Muscle of back (tissue), 13 donors: ENCODE data around the gene ARHGEF7. TPM values are rescaled to one million over a fixed set of nuclear protein-coding genes. Genes with fewer than 3 reads are reported as not detected.
"Not testable (repeated sequence)": the region's sequence is repeated elsewhere in the genome, so short reads cannot be mapped to it uniquely, and the experiment has no call there.

Experiments used
- DNase-seq, 3 donors: peaks; one replicate each; pipeline versions ENCODE4 v3.0.0 to v3.0.0-alpha.2; 2013
- long read RNA-seq, 9 donors: transcript quantifications; one replicate each; lab custom pipeline, GENCODE V29; 2026
- polyA plus RNA-seq, 10 donors: library from polyadenylated mRNA; unstranded; fragments of 120-200 nt; gene quantifications; one replicate each; pipeline ENCODE4 v1.2.1, GENCODE V29; 2013; ENCODE audit not compliant: insufficient read length in 10 of 10

The ARHGEF7 gene, protein sequence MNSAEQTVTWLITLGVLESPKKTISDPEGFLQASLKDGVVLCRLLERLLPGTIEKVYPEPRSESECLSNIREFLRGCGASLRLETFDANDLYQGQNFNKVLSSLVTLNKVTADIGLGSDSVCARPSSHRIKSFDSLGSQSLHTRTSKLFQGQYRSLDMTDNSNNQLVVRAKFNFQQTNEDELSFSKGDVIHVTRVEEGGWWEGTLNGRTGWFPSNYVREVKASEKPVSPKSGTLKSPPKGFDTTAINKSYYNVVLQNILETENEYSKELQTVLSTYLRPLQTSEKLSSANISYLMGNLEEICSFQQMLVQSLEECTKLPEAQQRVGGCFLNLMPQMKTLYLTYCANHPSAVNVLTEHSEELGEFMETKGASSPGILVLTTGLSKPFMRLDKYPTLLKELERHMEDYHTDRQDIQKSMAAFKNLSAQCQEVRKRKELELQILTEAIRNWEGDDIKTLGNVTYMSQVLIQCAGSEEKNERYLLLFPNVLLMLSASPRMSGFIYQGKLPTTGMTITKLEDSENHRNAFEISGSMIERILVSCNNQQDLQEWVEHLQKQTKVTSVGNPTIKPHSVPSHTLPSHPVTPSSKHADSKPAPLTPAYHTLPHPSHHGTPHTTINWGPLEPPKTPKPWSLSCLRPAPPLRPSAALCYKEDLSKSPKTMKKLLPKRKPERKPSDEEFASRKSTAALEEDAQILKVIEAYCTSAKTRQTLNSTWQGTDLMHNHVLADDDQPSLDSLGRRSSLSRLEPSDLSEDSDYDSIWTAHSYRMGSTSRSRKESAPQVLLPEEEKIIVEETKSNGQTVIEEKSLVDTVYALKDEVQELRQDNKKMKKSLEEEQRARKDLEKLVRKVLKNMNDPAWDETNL
- polyA plus RNA-seq = 10 to 100 TPM; 54.3 to 90.5 (median 73.8) TPM
- long read RNA-seq, donor 1, partial matches to known transcripts = 0 of 1 reads
- long read RNA-seq, donor 1, other reads (novel, unspliced or antisense) = 0 of 1 reads
- long read RNA-seq, donor 2 = 0 reads
- long read RNA-seq, donor 3 = 0 reads
- long read RNA-seq, donor 4, partial matches to known transcripts = 9 of 9 reads
- long read RNA-seq, donor 4, other reads (novel, unspliced or antisense) = 0 of 9 reads
- long read RNA-seq, donor 5, partial matches to known transcripts = 0 of 1 reads
- long read RNA-seq, donor 5, other reads (novel, unspliced or antisense) = 0 of 1 reads
- long read RNA-seq, donor 6 = 0 reads
- long read RNA-seq, donor 7, partial matches to known transcripts = 6 of 6 reads
- long read RNA-seq, donor 7, other reads (novel, unspliced or antisense) = 0 of 6 reads
- long read RNA-seq, donor 8, full-length matches to known transcripts = 3 of 3 reads
- long read RNA-seq, donor 8, partial matches to known transcripts = 0 of 3 reads
- long read RNA-seq, donor 8, other reads (novel, unspliced or antisense) = 0 of 3 reads
- long read RNA-seq, donor 9 = 0 reads

DNA sequence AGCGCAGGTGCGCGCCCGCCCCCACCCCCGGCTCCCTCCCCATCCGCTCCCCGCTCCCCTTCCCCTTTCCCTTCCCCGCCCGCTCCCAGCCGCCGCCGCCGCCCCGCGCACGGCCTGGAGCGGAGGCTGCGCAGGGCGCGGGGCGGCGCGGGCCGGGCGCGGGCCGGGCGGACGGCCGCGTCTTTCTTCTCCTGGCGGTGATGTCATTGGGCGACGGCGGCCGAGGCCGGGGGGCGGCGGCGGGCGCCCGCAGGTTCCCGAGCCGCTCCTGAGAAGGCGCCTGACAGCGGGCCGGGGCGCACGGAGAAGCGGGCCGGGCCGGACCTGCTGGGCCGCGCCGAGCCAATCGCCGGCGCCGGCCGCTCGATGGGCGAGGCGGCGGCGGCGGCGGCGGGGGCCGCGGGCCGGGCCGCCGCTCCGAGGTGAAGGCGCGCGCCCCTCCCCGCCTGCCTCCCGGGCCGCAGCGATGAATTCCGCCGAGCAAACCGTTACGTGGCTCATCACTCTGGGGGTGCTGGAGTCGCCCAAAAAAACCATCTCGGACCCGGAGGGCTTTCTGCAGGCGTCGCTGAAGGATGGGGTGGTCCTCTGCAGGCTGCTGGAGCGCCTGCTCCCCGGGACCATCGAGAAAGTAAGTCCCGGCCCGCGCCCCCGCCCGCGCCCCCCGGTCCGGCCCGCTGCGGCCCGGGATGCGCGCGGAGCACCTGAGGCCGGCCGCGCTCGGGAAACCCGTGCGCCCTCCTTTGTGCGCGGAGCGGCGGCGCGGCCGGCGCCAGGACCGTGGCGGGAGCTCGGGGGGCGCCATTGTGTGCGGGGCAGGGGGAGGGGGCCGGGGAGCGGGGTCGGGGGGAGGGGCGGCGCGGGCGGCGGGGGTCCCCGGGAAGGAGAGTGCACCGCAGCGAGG is at the start of gene ARHGEF7:
ARHGEF7 (plus strand) TSS at position 250 of the 904 bp plus-strand sequence; CDS start at position 467, 217 bp downstream.
- DNase-seq = peak in 1 of 3 donors; percentile 62

GRCh38 chr13:111065698-111066097 is 49.4 kb upstream of the ARHGEF7 start:
- no peak for DNase-seq

DNA sequence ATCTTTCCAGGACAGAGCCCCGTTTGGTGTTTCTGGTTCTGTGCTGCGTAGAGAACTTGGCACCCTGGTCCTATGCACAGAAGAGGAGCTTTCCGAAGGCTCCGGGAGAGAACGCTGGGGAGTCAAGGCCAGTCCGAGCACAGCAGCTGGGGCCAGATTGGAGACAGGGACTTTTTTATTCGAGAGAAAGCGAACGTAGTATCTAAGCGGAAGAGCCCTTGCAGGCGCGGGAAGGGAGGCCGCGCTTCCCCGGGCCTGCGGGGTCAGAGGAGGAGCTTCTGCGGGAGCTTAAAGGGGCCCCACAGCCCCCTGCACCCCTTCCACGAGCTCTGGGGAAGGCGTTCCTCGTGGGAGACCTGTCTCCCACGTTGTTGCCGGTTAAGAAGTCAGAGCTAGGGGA is 48.6 kb upstream of the ARHGEF7 start:
- DNase-seq = peak in 1 of 3 donors; percentile 52

GRCh38 chr13:111068009-111068350 is 47.1 kb upstream of the ARHGEF7 start:
- no peak for DNase-seq

DNA sequence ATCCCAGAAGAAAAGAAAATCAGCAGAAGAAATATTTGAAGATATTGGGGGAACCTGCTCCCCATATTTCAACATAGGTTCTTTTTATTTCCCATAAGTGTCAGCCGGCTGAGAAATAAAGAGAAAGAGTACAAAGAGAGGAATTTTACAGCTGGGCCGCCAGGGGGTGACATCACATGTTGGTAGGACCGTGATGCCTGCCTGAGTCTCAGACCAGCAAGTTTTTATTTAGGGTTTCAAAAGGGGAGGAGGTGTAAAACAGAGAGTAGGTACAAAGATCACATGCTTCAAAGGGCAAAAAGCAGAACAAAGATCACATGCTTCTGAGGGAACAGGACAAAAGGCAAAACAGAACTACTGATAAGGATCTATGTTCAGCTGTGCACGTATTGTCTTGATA is 44.0 kb upstream of the ARHGEF7 start:
- not testable (repeated sequence) for DNase-seq

DNA sequence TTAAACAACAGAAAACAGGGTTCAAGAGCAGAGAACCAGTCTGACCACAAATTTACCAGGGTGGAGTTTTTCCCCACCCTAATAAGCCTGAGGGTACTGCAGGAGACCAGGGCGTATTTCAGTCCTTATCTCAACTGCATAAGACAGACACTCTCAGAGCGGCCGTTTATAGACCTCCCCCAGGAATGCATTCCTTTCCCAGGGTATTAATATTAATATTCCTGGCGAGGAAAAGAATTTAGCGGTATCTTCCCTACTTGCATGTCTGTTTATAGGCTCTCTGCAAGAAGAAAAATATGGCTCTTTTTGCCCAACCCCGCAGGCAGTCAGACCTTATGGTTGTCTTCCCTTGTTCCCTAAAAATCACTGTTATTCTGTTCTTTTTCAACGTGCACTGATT is 43.6 kb upstream of the ARHGEF7 start:
- DNase-seq = not testable (repeated sequence)

DNA sequence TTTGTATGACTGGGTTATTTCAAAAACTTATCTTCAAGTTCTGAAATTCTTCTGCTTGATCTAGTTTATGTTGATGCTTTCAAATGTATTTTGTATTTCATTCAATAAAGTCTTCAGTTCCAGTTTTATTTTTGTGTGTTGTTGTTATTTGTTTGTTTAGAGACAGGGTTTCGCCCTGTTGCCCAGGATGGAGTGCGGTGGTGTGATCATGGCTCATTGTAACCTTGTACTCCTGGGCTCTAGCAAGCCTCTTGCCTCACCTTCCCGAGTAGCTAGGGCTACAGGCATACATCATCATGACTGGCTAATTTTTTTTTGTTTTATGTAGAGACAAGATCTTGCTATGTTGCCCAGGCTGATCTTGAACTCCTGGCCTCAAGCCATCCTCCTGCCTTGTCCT is 40.3 kb upstream of the ARHGEF7 start:
- DNase-seq = no peak

GRCh38 chr13:111076155-111077013 is 38.7 kb upstream of the ARHGEF7 start:
- DNase-seq = no peak

- DNase-seq = no peak
These were observed 35.7 kb upstream of the ARHGEF7 start for GRCh38 chr13:111079375-111079774.

DNA sequence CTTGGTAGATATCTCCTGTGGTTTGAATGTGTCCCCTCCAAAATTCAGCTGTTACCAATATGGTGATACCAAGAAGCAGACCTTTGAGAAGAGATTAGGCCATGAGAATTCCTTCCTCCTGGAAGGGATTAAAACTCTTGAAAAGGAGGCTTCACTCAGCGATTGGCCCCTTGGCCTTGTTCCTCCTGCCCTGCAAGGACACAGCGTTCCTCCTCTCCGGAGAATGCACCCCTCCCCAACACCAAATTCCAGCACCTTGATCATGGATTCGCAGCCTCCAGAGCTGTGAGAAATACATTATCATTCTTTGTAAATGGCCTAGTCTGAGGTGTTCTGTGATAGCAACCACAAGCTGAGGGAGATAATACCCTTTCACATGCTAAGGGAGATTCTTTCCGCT is 34.5 kb upstream of the ARHGEF7 start:
- no peak for DNase-seq

- no peak for DNase-seq
These were observed 32.9 kb upstream of the ARHGEF7 start for GRCh38 chr13:111082240-111082639.

DNA sequence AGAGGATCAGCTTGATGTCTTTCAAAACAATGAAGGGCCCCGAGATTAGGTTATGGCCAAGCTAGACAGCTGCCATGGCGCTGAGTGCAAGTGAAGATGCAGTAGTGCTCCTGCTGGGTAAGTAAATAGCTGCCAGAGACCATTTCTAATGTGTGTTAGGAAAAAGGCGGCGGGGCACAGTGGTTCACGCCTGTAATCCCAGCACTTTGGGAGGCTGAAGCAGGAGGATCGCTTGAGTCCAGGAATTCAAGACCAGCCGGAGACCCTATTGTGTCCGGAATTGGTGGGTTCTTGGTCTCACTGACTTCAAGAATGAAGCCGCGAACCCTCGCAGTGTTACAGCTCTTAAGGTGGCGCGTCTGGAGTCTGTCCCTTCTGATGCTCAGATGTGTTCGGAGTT is 32.3 kb upstream of the ARHGEF7 start:
- DNase-seq = not testable (repeated sequence)

DNA sequence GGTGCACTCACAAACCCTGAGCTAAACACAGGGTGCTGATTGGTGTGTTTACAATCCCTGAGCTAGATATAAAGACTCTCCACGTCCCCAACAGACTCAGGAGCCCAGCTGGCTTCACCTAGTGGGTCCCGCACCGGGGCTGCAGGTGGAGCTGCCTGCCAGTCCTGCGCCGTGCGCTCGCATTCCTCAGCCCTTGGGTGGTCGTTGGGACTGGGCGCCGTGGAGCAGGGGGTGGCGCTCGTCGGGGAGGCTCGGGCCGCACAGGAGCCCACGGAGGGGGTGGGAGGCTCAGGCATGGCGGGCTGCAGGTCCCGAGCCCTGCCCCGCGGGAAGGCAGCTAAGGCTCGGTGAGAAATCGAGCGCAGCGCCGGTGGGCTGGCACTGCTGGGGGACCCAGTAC is 31.4 kb upstream of the ARHGEF7 start:
- not testable (repeated sequence) for DNase-seq

- DNase-seq = no peak
These were observed 24.9 kb upstream of the ARHGEF7 start for GRCh38 chr13:111090169-111090568.

DNA sequence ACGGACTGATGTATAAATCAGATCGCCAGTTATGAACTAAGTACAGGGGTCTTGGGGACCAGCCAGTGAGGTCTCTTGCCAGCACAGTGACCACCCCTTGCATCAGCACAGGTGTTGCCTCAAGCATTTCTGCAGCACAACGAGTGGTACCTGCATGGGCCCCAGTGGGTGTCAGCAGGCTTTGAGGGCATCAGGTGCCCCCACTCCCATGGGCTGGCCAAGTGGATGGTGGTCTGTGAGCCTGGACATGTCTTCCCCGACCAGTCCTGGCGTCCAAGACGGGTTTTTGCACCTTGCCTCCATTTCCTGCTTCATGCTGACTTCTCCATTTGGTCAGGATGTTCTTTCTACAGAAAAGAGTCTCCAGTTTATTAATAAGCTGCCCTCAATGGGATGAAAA is 22.4 kb upstream of the ARHGEF7 start:
- no peak for DNase-seq

- DNase-seq = no peak
These were observed 22.0 kb upstream of the ARHGEF7 start for GRCh38 chr13:111093136-111093535.

DNA sequence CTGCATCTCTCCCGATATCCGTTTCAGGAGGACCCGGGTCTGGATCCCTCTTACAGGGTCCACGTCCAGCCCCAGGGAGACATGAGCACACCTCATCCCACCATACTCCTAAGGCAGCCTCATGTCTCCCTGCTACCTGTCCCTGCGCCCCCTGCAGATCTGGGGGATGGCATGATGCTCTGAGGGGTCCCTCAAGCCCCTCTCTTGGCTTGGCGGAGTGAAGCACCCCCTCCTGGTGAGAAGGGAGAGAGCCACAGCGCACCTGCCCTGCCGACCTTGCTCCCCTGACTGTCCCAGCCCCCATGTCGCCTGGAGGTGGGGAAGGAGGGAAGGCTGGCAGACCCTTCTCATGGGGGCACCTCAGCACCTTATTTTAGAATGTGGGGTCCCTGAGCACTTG is 21.5 kb upstream of the ARHGEF7 start:
- no peak for DNase-seq

DNA sequence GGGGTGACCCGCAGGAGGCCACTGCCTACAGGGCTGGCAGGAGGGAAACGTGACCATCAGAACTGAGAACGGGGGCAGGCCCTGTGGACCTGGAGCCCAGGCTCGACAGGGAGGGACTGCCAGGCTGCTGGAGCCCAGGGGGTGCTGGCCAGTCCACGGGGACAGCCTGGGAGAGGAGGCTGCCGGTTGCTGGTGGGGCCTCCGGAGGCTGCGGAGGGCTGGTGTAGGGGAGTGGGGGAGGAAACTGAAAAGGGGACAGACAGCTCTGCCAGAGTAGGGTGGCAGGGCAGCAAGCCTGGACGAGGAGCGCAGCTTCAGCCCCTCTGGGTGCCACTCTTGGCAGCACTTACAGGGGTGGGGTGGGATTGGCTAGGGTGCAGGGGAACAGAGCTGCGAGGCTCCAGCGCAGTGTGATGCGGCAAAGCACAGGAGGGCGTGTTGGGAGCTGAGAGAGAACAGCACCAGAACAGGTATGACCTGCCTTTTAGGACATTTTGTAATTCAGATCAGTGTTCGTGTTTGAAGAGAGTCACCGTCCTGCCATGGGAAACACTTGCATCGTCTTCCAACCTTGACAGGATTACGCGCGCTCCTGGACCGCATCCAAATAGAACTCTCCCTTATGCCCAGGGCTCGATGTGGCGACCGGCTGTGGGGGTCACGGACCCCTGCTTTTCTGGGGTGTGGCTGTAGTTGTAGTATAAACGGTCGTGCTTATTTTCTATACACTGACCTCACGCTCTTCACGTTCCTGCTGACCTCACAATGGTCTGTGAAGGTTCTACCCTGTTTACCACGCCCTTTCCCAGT is 19.9 kb upstream of the ARHGEF7 start:
- DNase-seq = no peak
